Upper lobe of left lung (tissue), 6 donors: ENCODE measurements around the gene GNAI2. TPM values are rescaled to one million over a fixed set of nuclear protein-coding genes. Genes with fewer than 3 reads are reported as not detected.
A peak's percentile ranks its signal among the peaks of the same experiment; 100 is the strongest.
"Not testable (repeated sequence)": the region's sequence is repeated elsewhere in the genome, so short reads cannot be mapped to it uniquely, and the experiment has no call there.

Source experiments
- ATAC-seq, 2 donors: fragments of 200-7000 bp; cut with Tn5 transposase; one replicate each; pipeline ENCODE4 v1.9.1; 2022; ENCODE audit warnings: mild to moderate bottlenecking in 2 of 2, moderate library complexity in 2 of 2; ENCODE audit not compliant: low FRiP score in 2 of 2
- DNase-seq, 2 donors: peaks; one replicate each; pipeline ENCODE4 v3.0.0-alpha.2; 2019 to 2020
- H3K27ac ChIP-seq, 4 donors: fragments of 200-600 bp; sonication (generic); one replicate each; pipeline ENCODE4 v1.5.1; 2016 to 2019
- H3K27me3 ChIP-seq, 4 donors: fragments of 200-600 bp; sonication (generic); one replicate each; pipeline ENCODE4 v1.5.1; 2017 to 2019
- H3K36me3 ChIP-seq, 4 donors: fragments of 200-600 bp; sonication (generic); one replicate each; pipeline ENCODE4 v1.5.1; 2016 to 2019
- H3K4me1 ChIP-seq, 4 donors: fragments of 200-600 bp; sonication (generic); one replicate each; pipeline ENCODE4 v1.5.1; 2018 to 2019
- H3K4me3 ChIP-seq, 4 donors: fragments of 200-600 bp; sonication (generic); one replicate each; pipeline ENCODE4 v1.5.1; 2017 to 2019; ENCODE audit warnings: mild to moderate bottlenecking in 2 of 4, moderate library complexity in 1 of 4
- H3K9me3 ChIP-seq, 4 donors: fragments of 200-600 bp; sonication (generic); one replicate each; pipeline ENCODE4 v1.5.1; 2018 to 2019
- CTCF ChIP-seq, 6 experiments: fragments of 450-650 bp in 4 of 6; fragments of 200-600 bp in 2 of 6; sonication (generic) in 2 of 6; IDR thresholded peaks; one replicate each; pipeline ENCODE4 v1.5.1; 2016 to 2019; ENCODE audit warnings: antibody characterized with exemption in 6 of 6
- EP300 ChIP-seq, 4 donors: sonication (generic); formaldehyde crosslinking; IDR thresholded peaks; one replicate each; pipeline ENCODE4 v1.5.1; 2017; ENCODE audit warnings: antibody characterized with exemption in 4 of 4, control low read depth in 2 of 4
- POLR2A ChIP-seq, 4 donors: fragments of 450-650 bp; IDR thresholded peaks; one replicate each; pipeline ENCODE4 v1.5.1; 2016 to 2017; ENCODE audit warnings: antibody characterized with exemption in 4 of 4, mild to moderate bottlenecking in 2 of 4
- POLR2AphosphoS5 ChIP-seq, 2 donors: sonication (generic); formaldehyde crosslinking; IDR thresholded peaks; one replicate each; pipeline ENCODE4 v1.5.1; 2017; ENCODE audit warnings: antibody characterized with exemption in 2 of 2
- WGBS, 2 donors: methylation state at CpG; one replicate each; pipeline ENCODE4 v1.1.5; 2017 to 2018; 5-methylcytosine and 5-hydroxymethylcytosine counted together
- total RNA-seq, 6 donors: library from RNA; depleted of rRNA in 4 of 6; stranded (reverse); fragments of >200 nt in 4 of 6; gene quantifications; one replicate each; pipeline versions ENCODE4 v1.1.0 to v1.2.1, GENCODE V29; 2016 to 2021
- donor health status: DM: no; HTN: no; CAD: no; lungs with moderate emphysema.
- donor health status: DM: no; HTN: yes; CAD: no; lungs with severe emphysema.

Gene GNAI2
- total RNA-seq, 6 donors from 2014 or later = 191 to 440 (median 295) TPM

- H3K36me3 ChIP-seq = peaks cover 16 to 48% (median 39%) of the 10 kb centered on the region in 4 donors
- peak in 1 of 2 donors; percentile 1 for ATAC-seq
- no peaks in the 10 kb centered on the region for H3K27me3 ChIP-seq
- peak overlapping the region in 3 of 4 donors; percentile 46 to 60 (median 56) for H3K4me3 ChIP-seq
- H3K9me3 ChIP-seq = peaks cover 0 to 7% (median 0%) of the 10 kb centered on the region in 4 donors
- H3K4me1 ChIP-seq = peaks cover 69 to 85% (median 79%) of the 10 kb centered on the region in 4 donors
- 32 to 56% methylated on average over 9 to 17 of the region's 18 CpGs for WGBS, 2 donors
- peak overlapping the region; percentile 94 to 98 (median 96) for H3K27ac ChIP-seq
- DNase-seq = no peak
- no peak for TF ChIP-seq POLR2AphosphoS5 (IDR thresholded peaks at IDR 0.05)
- TF ChIP-seq EP300 (IDR thresholded peaks at IDR 0.05) = no peak
- TF ChIP-seq POLR2A (IDR thresholded peaks at IDR 0.05) = no peak
- TF ChIP-seq CTCF (IDR thresholded peaks at IDR 0.05) = no peak
Measured at GRCh38 chr3:50259432-50260026, 23.5 kb downstream of the GNAI2 start.

- 5 to 15% methylated on average over 10 to 25 of the region's 70 CpGs for WGBS, 2 donors
- Histone ChIP-seq H3K27me3 (no peaks in the 10 kb centered on the region), H3K36me3 (peaks cover 16 to 41% (median 35%) of the 10 kb centered on the region in 4 donors), H3K4me1 (peaks cover 71 to 85% (median 79%) of the 10 kb centered on the region in 4 donors), H3K9me3 (peaks cover 0 to 7% (median 0%) of the 10 kb centered on the region in 4 donors), H3K27ac (peak overlapping the region; percentile 94 to 98 (median 96)), H3K4me3 (peak overlapping the region in 3 of 4 donors; percentile 46 to 60 (median 56))
- DNase-seq (peak; percentile 97 to 99), ATAC-seq (peak; percentile 89 to 94)
- TF ChIP-seq POLR2AphosphoS5 (IDR thresholded peaks at IDR 0.05) (peak; percentile 81 to 89), CTCF (IDR thresholded peaks at IDR 0.05) (peak; percentile 97 to 100 (median 100)), POLR2A (IDR thresholded peaks at IDR 0.05) (peak in 2 of 4 donors; percentile 41 to 73), EP300 (IDR thresholded peaks at IDR 0.05) (peak in 1 of 4 donors; percentile 61)
Measured at GRCh38 chr3:50260027-50260941, 24.3 kb downstream of the GNAI2 start.

- WGBS, 2 donors = 13 to 83% methylated on average over 1 to 4 of the region's 5 CpGs
- Histone ChIP-seq H3K27ac (peak overlapping the region; percentile 94 to 98 (median 96)), H3K4me1 (peaks cover 70 to 85% (median 80%) of the 10 kb centered on the region in 4 donors), H3K9me3 (peaks cover 0 to 7% (median 0%) of the 10 kb centered on the region in 4 donors), H3K4me3 (peak overlapping the region in 3 of 4 donors; percentile 46 to 60 (median 56)), H3K27me3 (no peaks in the 10 kb centered on the region), H3K36me3 (peaks cover 16 to 36% (median 29%) of the 10 kb centered on the region in 4 donors)
- ATAC-seq (no peak), DNase-seq (no peak)
- no peak for TF ChIP-seq POLR2AphosphoS5 (IDR thresholded peaks at IDR 0.05)
- TF ChIP-seq POLR2A (IDR thresholded peaks at IDR 0.05) = no peak
- no peak for TF ChIP-seq EP300 (IDR thresholded peaks at IDR 0.05)
- TF ChIP-seq CTCF (IDR thresholded peaks at IDR 0.05) = no peak
Measured at GRCh38 chr3:50260942-50261441, 25.0 kb downstream of the GNAI2 start.

- H3K27me3 ChIP-seq = no peaks in the 10 kb centered on the region
- TF ChIP-seq CTCF (IDR thresholded peaks at IDR 0.05) = no peak
- no peak for TF ChIP-seq POLR2A (IDR thresholded peaks at IDR 0.05)
- peak overlapping the region; percentile 94 to 98 (median 96) for H3K27ac ChIP-seq
- H3K36me3 ChIP-seq = peaks cover 11 to 30% (median 24%) of the 10 kb centered on the region in 4 donors
- H3K4me1 ChIP-seq = peaks cover 70 to 85% (median 79%) of the 10 kb centered on the region in 4 donors
- H3K4me3 ChIP-seq = no peak overlapping the region
- WGBS, 2 donors = 13 to 86% methylated on average over 1 to 2 of the region's 2 CpGs
- DNase-seq = no peak
- H3K9me3 ChIP-seq = peaks cover 0 to 7% (median 0%) of the 10 kb centered on the region in 4 donors
- no peak for ATAC-seq
Measured at GRCh38 chr3:50261505-50261904, 25.5 kb downstream of the GNAI2 start.

- peak overlapping the region in 3 of 4 donors; percentile 94 to 98 (median 96) for H3K27ac ChIP-seq
Measured at GRCh38 chr3:50262200-50262599, 26.2 kb downstream of the GNAI2 start.

More at GRCh38 chr3:50262200-50262599, 26.2 kb downstream of the GNAI2 start:
- H3K4me1 ChIP-seq = peaks cover 70 to 85% (median 76%) of the 10 kb centered on the region in 4 donors
- H3K4me3 ChIP-seq, ATAC-seq, DNase-seq, H3K27me3 ChIP-seq, H3K9me3 ChIP-seq: not testable (repeated sequence)
- H3K36me3 ChIP-seq = peaks cover 4 to 24% (median 17%) of the 10 kb centered on the region in 4 donors
- 100% methylated on average over 2 to 4 of the region's 4 CpGs for WGBS, 2 donors
